UCSD-AML1 (cell line): ENCODE measurements around the gene TSPO2.

ENCODE experiments used
- DNase-seq: peaks from one replicate; lab custom pipeline; 2025; ENCODE audit not compliant: unreplicated experiment; lab: John Stamatoyannopoulos, UW

TSPO2 gene

DNA sequence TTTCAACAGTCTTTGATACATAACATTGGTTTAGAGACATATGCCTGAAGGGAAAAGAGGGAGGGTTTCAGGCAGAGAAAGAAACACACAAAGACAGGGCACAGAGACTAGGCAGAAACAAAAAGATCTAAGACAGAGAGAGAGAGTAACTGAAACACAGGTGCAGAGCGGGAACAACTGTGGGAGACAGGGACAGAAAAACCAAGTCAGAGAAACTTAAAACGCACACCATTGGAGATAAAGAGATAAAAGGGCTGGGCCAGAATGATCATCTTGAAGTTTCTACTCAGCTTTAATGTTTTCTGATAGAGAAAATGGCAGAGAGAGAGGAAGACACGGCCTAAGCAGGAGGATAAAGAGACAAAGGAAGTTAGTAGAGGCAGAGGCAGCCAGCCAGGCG, 15.0 kb upstream of the TSPO2 start:
- no peak for DNase-seq

DNA sequence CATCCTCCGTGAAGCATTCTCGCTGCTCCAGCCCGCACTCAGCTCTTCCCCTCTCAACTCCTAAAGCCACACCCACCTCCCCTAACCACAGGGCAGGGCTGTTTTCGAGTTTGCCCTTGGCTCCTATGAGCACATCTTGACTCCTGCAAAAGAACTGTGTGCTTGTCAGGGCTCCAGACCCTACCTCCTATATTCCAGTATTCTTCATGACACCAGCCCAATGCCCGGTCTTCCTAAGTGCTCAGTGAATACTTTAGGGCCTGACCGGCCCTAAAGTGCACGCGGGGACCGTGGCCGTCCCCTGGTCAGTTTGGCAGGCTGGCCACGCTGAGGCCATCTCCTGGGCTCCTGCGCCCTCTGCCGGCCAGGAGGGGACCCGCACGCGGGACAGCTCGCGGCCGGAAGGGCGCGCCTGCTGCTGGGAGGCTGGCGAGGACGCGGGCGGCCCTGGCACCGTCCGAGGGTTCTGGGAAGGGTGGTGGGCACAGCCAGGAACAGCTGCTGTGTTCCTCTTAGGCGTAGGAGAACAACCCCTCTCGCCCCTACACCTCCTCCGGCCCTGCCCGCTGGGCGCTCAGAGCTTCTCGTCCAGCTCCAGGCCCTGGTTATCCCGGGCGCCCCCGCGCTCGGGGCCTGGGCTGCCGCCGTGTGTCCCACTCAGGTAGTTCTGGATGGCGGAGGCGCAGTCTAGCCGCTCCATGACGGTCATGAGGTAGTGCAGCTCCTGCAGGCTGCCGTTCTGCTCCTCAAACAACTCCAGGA, 14.3 kb upstream of the TSPO2 start:
- DNase-seq: peak; percentile 90

- DNase-seq: peak; percentile 77
These were observed 13.5 kb upstream of the TSPO2 start for GRCh38 chr6:41028561-41029412.

DNA sequence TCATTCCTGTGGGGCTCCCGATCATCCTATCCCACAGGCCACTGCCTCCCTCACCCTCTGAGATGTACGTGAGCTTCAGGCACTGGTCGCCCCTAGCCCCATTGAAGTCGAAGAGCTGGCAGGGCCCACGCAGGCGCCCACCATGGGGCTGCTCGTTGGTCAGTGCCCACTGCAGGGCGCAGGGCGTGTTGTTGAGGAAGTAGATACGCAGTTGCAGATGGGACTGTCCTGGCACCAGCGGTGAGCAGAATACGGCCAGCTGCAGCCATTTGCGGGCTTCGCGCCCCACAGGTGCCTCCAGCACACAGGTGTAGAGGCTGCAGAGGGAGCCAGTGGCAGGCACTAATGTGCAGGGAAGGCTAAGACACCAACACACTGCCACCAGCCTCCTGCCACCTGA, 9.4 kb upstream of the TSPO2 start:
- DNase-seq: no peak

DNA sequence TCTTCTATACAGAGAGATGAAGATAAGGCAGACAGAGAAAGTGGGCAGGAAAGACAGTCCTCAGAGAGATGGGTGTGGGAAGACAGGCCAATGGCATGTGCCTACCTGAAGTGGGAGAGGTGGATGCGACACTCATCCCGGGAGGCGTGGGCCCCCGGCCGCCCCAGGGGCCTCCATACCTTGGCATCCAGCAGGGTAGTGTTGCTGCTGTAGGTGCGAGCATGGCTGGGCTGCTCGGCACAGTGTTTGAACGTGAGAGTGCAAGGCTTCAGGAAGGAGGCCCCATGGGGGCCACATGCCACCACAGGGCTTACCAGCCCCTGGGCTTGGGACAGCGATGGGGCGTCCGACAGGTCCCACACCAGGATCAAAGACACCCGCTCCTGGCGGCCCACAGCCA, 8.5 kb upstream of the TSPO2 start:
- DNase-seq: no peak

DNA sequence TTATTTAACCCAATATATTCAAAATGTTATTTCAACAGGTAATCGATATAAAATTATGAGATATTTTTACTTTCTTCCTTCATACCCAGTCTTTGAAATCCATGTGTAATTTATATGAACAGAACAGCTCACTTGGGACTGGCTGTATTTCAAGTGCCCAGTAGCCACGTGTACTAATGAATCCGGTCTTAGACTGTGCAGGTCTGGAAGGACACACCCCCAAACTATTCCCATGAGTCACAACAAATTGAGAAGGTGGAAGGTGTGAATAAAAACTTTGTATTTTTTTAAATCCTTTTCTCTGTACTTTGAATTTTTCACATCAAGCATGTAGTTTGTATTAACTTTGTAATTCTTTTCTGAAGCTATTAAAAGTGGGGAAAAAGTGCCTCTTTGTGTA, 6.1 kb upstream of the TSPO2 start:
- no peak for DNase-seq

DNA sequence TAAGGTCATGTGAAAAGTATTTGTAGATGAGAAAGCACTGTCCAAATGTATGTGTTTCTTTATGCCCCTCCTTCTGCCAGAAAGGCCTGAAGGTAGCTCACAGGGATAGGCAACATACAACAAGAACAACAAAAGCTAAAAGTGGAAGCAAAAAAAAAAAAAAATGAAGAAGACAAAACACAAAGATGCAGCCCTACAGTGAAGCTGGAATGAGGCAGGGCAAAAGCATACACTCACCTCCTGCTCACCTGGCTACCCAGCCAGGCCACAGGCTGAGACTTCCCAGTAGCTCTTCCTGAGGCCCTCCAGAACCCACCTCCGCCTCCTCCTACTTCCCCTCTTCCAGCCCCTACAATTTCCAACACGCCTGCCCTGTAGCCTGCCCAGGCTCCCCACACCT, 5.7 kb upstream of the TSPO2 start:
- DNase-seq: no peak

DNA sequence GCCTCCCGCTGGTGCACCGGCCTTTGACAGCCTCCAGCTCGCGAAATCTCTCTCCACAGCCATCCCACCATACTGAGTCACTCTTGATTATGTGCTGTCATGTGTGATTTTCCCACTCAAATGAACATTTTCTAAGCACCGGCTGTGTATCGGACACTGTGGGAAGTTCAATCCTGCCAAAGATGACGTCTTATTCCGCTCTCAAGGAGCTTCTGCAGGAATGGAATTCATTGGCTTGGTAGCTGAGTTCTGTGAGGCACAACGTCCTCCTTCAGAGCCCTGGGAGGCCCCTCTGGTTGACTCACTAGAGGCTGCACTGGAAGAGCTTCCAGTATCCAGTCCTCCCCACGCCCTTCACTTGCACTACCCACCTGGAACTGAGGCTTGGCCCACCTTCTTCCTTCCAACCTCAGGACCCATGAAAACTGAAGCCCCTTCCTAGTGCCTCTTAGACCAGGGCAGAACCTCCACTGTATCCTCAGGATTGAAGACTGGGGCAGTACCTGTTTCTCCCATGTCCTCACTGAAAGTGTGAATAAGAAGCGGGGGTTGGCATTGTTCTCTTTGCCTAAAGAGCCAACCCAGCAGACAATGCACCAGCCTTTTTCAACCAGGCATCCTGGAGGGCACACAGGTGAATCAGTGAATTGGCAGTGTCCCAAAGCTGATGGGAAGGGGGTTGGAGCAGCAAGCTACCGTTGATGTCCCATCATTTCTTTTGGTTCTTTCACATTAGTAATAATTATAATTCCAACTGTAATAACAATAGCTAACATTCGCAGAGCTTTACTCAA, 5.0 kb upstream of the TSPO2 start:
- no peak for DNase-seq

GRCh38 chr6:41038205-41038604, 4.1 kb upstream of the TSPO2 start:
- DNase-seq: no peak

GRCh38 chr6:41039060-41039998, 2.9 kb upstream of the TSPO2 start, which contains the start of gene UNC5CL:
TSS of gene UNC5CL (minus strand) at chr6:41039221. CDS start at chr6:41035074, 4,147 bp downstream.
- peak; percentile 42 for DNase-seq

- DNase-seq: peak; percentile 43
These were observed 1.9 kb upstream of the TSPO2 start for GRCh38 chr6:41040101-41040939.

- no peak for DNase-seq
These were observed 1.2 kb upstream of the TSPO2 start for GRCh38 chr6:41040940-41041536.

DNA sequence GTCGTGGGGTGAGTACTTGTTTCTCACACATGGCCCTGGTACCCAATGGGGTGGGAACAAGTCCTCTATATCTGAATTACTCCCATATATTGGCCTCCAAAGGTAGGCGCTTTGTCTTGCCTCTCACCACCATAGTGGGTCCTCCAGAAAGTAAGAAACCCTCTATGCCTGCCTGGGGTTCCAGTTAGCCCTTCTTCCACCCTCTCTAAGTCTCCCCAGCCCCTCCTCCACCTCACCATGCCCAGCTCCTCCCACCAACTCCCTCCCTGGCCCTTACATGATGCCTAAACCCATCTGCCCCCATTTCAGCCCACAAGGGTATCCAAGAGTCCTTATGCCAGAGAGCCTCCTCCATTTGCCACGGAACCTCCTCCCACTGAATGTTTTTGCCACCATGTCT, 884 bp downstream of the TSPO2 start:
- no peak for DNase-seq

- DNase-seq: no peak
These were observed 3.4 kb downstream of the TSPO2 start for GRCh38 chr6:41045664-41046063.

GRCh38 chr6:41046084-41046483, 3.8 kb downstream of the TSPO2 start:
- no peak for DNase-seq

- DNase-seq: no peak
These were observed 5.0 kb downstream of the TSPO2 start for GRCh38 chr6:41047306-41047705.

- no peak for DNase-seq
These were observed 5.8 kb downstream of the TSPO2 start for GRCh38 chr6:41047745-41048732.

GRCh38 chr6:41049521-41049920, 7.3 kb downstream of the TSPO2 start:
- DNase-seq: no peak
